Activated CD8-positive, alpha-beta T cell treated with anti-CD3 and anti-CD28 coated beads for 36 hours (primary cell): ENCODE results near the gene LRP1B. TPM values are rescaled to one million over a fixed set of nuclear protein-coding genes. Genes with fewer than 3 reads are reported as not detected.

Source experiments
- ATAC-seq: fragments of 200-7000 bp; cut with Tn5 transposase; one replicate; pipeline ENCODE4 v1.10.0; 2021; ENCODE audit warnings: mild to moderate bottlenecking, moderate library complexity
- CTCF ChIA-PET: fragments of 350-600 bp; sonication (Branson Sonifier 250); formaldehyde crosslinking; loops from one replicate; lab custom pipeline; 2021; ENCODE audit warnings: antibody characterized with exemption; lab: Charles Lee
- POLR2A ChIA-PET: fragments of 350-600 bp; sonication (Branson Sonifier 250); formaldehyde crosslinking; loops from one replicate; lab custom pipeline; 2021; ENCODE audit warnings: antibody characterized with exemption; lab: Charles Lee
- DNase-seq: peaks from one replicate; pipeline ENCODE4 v3.0.0-alpha.2; 2020
- H3K27ac Mint-ChIP-seq: one replicate; pipeline ENCODE4 v1.8.0; 2021; ENCODE audit warnings: mild to moderate bottlenecking, mixed read lengths
- H3K27me3 Mint-ChIP-seq: one replicate; pipeline ENCODE4 v1.8.0; 2021; ENCODE audit warnings: mixed read lengths
- H3K36me3 Mint-ChIP-seq: one replicate; pipeline ENCODE4 v1.8.0; 2021; ENCODE audit warnings: low read depth, mixed read lengths
- H3K4me1 Mint-ChIP-seq: one replicate; pipeline ENCODE4 v1.8.0; 2021; ENCODE audit warnings: low read depth, mixed read lengths
- H3K4me3 Mint-ChIP-seq: one replicate; pipeline ENCODE4 v1.8.0; 2021; ENCODE audit warnings: mild to moderate bottlenecking, moderate library complexity, mixed read lengths
- H3K9me3 Mint-ChIP-seq: one replicate; pipeline ENCODE4 v1.8.0; 2021; ENCODE audit warnings: mixed read lengths
- intact Hi-C: fragments of 100-400 bp; cut with micrococcal nuclease; formaldehyde crosslinking; loops from one replicate; pipeline ENCODE4 v1.10.0; 2022
- total RNA-seq, 2 experiments: library from RNA; stranded (reverse); gene quantifications; one replicate each; pipeline ENCODE4 v1.2.3, GENCODE V29; 2021
- TF ChIP-seq, protein P1 (sequence below): fragments of 200-600 bp; IDR thresholded peaks from one replicate; pipeline ENCODE4 v1.8.0; 2022; ENCODE audit warnings: antibody characterized with exemption, mild to moderate bottlenecking

LRP1B gene
- total RNA-seq, 2 experiments from 2014 or later, result not detected

DNA sequence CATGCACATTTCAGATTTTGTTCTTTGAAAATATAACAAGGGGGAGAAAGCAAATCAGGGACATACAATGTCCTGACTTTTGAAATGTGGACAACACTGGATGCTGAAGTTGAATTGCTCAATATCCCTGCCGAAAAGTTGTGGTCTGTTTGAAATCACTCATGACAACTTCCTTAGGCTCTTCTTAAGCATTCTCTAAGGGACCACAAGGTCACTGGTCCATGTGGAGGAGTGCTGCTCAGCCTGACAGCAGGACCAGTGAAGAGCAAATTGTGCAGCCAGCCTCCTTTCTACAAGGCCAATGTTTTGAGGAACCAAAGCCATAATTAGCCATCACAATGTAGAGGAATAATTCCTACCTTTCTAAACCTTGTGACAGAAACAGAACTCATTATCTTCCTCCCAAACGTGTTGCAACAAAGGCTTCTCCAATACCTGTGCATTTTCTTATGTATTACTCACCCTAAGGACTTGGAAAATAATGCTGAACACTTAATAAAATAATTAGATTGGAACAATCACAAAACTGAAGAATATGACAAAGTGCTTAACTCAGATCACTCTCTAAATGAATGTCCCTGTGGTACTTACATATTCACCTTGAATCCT lies 1873.0 kb downstream of the LRP1B start:
- H3K36me3 Mint-ChIP-seq, result no peaks in the 10 kb centered on the region
- no peak overlapping the region for H3K27ac Mint-ChIP-seq
- ChIA-PET POLR2A (no interaction called here), CTCF (no interaction called here)
- no peak for DNase-seq
- no peaks in the 10 kb centered on the region for H3K4me1 Mint-ChIP-seq
- no peak for ATAC-seq
- intact Hi-C loops, result no loop called here
- TF ChIP-seq, protein P1, sequence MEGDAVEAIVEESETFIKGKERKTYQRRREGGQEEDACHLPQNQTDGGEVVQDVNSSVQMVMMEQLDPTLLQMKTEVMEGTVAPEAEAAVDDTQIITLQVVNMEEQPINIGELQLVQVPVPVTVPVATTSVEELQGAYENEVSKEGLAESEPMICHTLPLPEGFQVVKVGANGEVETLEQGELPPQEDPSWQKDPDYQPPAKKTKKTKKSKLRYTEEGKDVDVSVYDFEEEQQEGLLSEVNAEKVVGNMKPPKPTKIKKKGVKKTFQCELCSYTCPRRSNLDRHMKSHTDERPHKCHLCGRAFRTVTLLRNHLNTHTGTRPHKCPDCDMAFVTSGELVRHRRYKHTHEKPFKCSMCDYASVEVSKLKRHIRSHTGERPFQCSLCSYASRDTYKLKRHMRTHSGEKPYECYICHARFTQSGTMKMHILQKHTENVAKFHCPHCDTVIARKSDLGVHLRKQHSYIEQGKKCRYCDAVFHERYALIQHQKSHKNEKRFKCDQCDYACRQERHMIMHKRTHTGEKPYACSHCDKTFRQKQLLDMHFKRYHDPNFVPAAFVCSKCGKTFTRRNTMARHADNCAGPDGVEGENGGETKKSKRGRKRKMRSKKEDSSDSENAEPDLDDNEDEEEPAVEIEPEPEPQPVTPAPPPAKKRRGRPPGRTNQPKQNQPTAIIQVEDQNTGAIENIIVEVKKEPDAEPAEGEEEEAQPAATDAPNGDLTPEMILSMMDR, result no peak
- H3K9me3 Mint-ChIP-seq, result peaks cover 1% of the 10 kb centered on the region
- no peak overlapping the region for H3K4me3 Mint-ChIP-seq
- no peaks in the 10 kb centered on the region for H3K27me3 Mint-ChIP-seq

DNA sequence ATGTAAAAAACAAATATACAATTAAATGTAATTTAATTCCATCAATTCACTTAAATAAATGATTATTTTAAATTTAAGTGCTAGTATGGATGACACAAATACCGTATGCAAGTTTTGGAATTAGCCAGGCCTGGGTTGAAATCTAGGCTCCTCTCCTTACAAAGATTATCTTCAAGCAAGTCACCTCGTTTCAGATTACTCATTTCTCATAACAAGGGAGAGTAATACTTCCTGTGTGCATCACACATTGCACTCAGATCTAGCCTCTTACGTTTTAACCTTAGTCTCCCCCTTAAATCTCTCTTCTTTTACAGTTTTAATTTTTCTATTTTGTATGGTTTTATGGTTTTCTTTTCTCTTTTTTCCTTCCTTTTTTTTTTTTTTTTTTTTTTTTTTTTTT lies 1874.7 kb downstream of the LRP1B start:
- ChIA-PET POLR2A (no interaction called here), CTCF (no interaction called here)
- intact Hi-C loops, result no loop called here
- TF ChIP-seq, protein P1, result no peak
- Mint-ChIP-seq H3K4me1 (no peaks in the 10 kb centered on the region), H3K27me3 (no peaks in the 10 kb centered on the region), H3K36me3 (no peaks in the 10 kb centered on the region), H3K27ac (no peak overlapping the region), H3K4me3 (no peak overlapping the region), H3K9me3 (peaks cover 1% of the 10 kb centered on the region)
- ATAC-seq (no peak), DNase-seq (no peak)

DNA sequence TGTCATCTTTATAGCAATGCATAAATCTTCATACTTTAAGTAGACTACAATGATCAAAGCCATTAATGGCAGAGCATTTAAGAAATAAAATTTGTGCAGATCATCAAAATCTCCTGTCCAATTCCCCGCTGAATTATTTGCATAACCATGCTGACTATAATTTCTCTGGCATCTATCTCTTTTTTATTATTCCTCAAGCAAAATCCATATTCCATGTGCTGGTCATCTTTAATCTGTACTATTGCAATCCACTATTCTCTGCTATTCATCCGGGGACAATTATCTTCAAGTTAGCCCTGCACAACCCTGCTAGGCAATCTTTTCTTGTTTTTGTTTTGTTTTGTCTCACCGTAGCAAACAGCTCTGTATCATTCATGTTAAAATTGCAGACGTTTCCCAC lies 1881.0 kb downstream of the LRP1B start:
- Mint-ChIP-seq H3K27ac (no peak overlapping the region), H3K9me3 (peaks cover 7% of the 10 kb centered on the region), H3K36me3 (no peaks in the 10 kb centered on the region), H3K4me3 (no peak overlapping the region), H3K4me1 (no peaks in the 10 kb centered on the region), H3K27me3 (no peaks in the 10 kb centered on the region)
- ChIA-PET POLR2A (no interaction called here), CTCF (no interaction called here)
- intact Hi-C loops, result no loop called here
- ATAC-seq, result no peak
- DNase-seq, result no peak
- TF ChIP-seq, protein P1, result no peak

DNA sequence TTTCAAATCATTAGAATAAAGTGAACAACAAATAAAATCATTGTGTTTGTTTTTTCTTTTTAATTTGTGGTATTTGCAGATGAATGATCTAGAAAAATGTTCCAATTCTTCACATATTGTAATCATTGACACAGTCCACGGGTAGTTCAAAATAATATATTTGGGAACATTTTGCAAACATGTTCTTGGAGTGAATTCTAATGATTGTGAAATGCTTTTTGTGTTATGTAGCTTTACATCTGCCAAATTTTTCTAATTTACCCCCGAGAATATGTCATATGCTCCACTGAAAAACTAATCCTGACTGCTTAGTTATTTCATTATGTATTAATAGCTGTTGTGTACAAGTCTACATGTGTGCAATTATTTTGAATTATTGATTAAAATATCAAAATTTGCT lies 1882.2 kb downstream of the LRP1B start:
- CTCF ChIA-PET, result no interaction called here
- H3K27ac Mint-ChIP-seq, result no peak overlapping the region

DNA sequence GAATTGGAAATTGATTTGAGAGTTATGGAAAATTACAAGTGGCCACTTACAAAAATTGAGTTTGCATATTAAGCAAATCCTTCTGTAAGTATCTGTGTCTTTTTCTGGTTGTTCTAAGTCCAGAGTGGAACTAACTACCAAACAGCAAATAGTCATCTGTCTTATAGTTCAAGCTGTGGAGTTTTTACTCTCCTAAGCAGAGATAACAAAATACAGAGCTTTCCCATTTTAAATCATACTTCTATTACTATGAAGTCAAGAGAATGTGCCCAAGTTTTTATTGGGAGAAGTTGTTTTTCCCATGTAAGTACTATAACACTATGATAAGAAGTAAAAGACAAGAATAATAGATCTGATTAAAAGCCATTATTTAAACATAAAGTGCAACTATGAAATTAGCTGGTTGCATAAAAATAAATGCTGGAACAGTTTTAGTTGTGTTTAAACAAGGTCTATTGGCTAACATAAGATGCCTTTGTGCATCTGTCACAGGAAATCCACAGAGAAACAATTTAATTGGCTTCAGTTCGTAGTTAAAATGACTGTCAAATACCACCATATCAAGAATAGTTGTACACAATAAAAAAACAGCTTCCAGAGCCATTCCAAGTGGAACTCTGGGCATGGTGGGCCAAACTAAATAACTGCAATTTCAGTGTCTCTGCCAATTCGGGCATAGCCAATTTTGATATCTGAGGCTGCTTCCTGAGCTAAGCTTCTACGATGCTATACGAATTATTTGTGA lies 1883.2 kb downstream of the LRP1B start:
- POLR2A ChIA-PET, result no interaction called here
- Mint-ChIP-seq H3K4me1 (no peaks in the 10 kb centered on the region), H3K36me3 (no peaks in the 10 kb centered on the region), H3K9me3 (peaks cover 5% of the 10 kb centered on the region), H3K27me3 (no peaks in the 10 kb centered on the region), H3K27ac (no peak overlapping the region), H3K4me3 (no peak overlapping the region)
- intact Hi-C loops, result no loop called here
- TF ChIP-seq, protein P1, result no peak
- CTCF ChIA-PET, result no interaction called here
- no peak for ATAC-seq
- DNase-seq, result no peak

More for the DNA sequence above, 1882.2 kb downstream of the LRP1B start:
- TF ChIP-seq, protein P1, result no peak
- Mint-ChIP-seq H3K4me1 (no peaks in the 10 kb centered on the region), H3K36me3 (no peaks in the 10 kb centered on the region), H3K9me3 (peaks cover 5% of the 10 kb centered on the region), H3K4me3 (no peak overlapping the region), H3K27me3 (no peaks in the 10 kb centered on the region)
- intact Hi-C loops, result no loop called here
- ATAC-seq (no peak), DNase-seq (no peak)
- POLR2A ChIA-PET, result no interaction called here
